BE2C (cell line): ENCODE measurements around the gene CNPY3.

Source experiments
- DNase-seq: peaks from one replicate; pipeline ENCODE4 v3.0.0-alpha.2; 2020
- H3K27me3 ChIP-seq: fragments of 250-450 bp; sonication (Bioruptor Pico); 2 replicates; pipeline ENCODE4 v1.5.1; 2020; ENCODE audit warnings: mild to moderate bottlenecking
- H3K36me3 ChIP-seq: fragments of 250-450 bp; sonication (Bioruptor Pico); 2 replicates; pipeline ENCODE4 v1.5.1; 2020; ENCODE audit warnings: mild to moderate bottlenecking
- H3K4me1 ChIP-seq: fragments of 250-450 bp; sonication (Bioruptor Pico); 2 replicates; pipeline ENCODE4 v1.5.1; 2020
- H3K4me3 ChIP-seq: 2 replicates; pipeline ENCODE4 v1.5.1; 2011; ENCODE audit warnings: low read depth, low read length
- H3K9me3 ChIP-seq: fragments of 250-450 bp; sonication (Bioruptor Pico); 2 replicates; pipeline ENCODE4 v1.5.1; 2020
- TF ChIP-seq, protein P1 (sequence below): IDR thresholded peaks from 2 replicates; pipeline ENCODE4 v1.5.1; 2012; ENCODE audit warnings: mild to moderate bottlenecking, low read depth, low read length

Gene CNPY3

DNA sequence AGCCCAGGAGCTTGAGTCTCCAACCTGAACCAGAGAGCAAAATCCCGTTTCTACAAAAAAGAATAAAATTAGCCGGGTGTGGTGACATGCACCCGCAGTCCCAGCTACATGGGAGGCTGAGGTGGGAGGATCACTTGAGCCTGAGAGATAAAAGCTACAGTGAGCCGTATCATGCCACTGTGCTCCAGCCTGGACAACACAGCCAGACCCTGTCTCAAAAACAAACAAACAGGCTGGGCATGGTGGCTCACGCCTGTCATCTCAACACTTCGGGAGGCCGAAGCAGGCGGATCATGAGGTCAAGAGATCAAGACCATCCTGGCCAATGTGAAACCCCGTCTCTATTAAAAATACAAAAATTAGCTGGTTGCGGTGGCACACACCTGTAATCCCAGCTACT, 24.8 kb upstream of the CNPY3 start:
- no peak overlapping the region for H3K4me3 ChIP-seq
- peaks cover 11% of the 10 kb centered on the region for H3K4me1 ChIP-seq
- DNase-seq, result no peak
- TF ChIP-seq, protein P1, sequence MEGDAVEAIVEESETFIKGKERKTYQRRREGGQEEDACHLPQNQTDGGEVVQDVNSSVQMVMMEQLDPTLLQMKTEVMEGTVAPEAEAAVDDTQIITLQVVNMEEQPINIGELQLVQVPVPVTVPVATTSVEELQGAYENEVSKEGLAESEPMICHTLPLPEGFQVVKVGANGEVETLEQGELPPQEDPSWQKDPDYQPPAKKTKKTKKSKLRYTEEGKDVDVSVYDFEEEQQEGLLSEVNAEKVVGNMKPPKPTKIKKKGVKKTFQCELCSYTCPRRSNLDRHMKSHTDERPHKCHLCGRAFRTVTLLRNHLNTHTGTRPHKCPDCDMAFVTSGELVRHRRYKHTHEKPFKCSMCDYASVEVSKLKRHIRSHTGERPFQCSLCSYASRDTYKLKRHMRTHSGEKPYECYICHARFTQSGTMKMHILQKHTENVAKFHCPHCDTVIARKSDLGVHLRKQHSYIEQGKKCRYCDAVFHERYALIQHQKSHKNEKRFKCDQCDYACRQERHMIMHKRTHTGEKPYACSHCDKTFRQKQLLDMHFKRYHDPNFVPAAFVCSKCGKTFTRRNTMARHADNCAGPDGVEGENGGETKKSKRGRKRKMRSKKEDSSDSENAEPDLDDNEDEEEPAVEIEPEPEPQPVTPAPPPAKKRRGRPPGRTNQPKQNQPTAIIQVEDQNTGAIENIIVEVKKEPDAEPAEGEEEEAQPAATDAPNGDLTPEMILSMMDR, result no peak
- no peaks in the 10 kb centered on the region for H3K36me3 ChIP-seq
- H3K9me3 ChIP-seq, result no peaks in the 10 kb centered on the region
- no peaks in the 10 kb centered on the region for H3K27me3 ChIP-seq

DNA sequence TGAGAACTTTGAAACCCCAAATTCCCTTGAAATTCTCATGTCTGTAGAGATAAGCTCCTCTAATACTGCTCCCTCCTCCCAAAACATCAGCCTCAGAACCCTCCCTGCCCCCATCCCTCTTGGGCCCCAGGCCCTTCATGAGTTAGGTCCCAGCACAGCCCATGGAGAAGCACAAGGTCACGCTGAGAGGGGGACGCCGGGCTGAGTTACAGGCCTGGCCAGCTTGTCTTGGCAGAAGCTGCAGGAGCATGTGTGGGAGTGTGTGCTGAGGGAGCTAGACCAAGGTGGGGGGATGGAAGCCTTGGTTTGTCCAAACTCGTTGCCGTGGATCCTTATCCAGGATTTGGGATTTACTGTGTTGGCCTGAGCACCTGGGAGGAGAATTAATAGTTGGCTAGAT, 21.9 kb upstream of the CNPY3 start:
- Histone ChIP-seq H3K36me3 (no peaks in the 10 kb centered on the region), H3K4me3 (no peak overlapping the region), H3K9me3 (no peaks in the 10 kb centered on the region), H3K4me1 (peaks cover 4% of the 10 kb centered on the region; the same call in 1 of the 2 replicates), H3K27me3 (no peaks in the 10 kb centered on the region)
- no peak for DNase-seq
- TF ChIP-seq, protein P1, result no peak

DNA sequence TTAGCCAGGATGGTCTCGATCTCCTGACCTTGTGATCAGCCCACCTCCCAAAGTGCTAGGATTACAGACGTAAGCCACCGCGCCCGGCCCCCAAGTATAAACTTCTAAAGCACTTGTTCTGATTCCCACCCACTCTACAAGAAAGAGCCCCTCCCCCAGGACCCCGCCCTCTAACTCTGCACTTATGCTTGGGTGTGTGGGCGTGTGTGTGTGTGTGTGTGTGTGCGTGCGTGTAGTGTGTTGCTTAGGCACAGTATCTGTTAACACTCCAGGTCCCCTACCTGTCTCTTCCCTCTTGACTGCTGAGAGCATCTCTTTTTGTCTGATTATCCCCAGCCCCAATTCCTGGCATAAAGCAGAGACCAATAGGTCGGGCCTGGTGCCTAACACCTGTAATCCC, 19.4 kb upstream of the CNPY3 start:
- Histone ChIP-seq H3K9me3 (no peaks in the 10 kb centered on the region), H3K4me1 (no peaks in the 10 kb centered on the region), H3K27me3 (no peaks in the 10 kb centered on the region), H3K36me3 (no peaks in the 10 kb centered on the region), H3K4me3 (no peak overlapping the region)
- no peak for DNase-seq
- TF ChIP-seq, protein P1, result no peak

DNA sequence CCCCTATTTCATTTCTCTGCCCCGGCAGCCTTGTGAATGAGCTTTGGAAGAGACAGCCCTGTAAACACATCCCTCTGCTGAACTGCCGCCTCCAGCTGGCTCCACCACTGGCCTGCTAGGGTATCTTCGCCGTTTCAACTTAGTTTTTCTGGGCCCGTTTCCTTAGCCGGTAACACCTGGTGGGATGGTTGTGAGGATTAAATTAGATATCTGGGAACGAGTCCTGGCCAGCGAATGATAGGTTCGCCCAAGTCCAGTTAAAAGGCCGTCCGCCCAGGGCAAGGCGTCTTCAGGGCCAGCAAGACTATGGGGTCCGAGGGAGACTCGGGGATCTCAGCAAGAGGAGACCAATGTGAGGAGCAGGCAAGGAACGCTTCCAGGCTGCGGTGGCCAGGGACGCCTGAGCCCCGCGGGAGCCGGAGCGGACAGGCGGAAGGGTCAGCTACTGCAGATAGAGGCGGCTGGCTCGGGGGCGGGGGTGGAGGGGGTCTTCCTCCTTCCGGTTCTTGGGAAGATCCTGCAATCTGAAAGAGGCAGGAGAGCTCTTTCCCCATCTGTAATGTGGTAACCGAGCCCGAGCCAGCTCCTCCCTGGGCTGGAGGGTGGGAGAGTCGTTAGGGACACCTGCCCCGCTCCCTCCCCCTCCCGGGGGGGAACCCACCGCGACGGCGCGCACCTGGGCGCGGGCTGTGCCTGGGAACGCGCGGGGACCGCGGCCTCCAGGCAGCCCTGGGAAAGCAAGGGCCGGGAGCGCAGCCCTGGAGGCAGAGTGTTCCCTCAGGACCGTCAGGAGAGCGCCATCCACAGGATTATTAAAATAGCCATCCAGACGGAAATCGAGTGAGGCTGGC, 17.9 kb upstream of the CNPY3 start:
- Histone ChIP-seq H3K36me3 (no peaks in the 10 kb centered on the region), H3K27me3 (no peaks in the 10 kb centered on the region), H3K4me3 (no peak overlapping the region), H3K4me1 (no peaks in the 10 kb centered on the region), H3K9me3 (no peaks in the 10 kb centered on the region)
- no peak for DNase-seq
- TF ChIP-seq, protein P1, result no peak

DNA sequence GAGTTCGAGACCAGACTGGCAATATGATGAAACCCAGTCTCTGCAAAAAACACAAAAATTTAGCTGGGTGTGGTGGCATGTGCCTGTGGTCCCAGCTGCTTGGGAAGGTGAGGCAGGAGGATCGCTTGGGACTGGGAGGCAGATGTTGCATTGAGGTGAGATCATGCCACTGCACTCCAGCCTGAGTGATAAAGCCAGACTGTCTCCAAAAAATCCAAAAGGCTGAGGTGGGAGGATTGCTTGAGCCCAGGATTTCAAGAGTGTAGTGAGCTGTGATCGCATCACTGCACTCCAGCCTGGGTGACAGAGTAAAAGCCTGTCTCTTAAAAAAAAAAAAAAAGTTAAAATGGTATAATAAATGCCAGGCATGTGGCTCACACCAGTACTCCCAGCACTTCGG, 14.7 kb upstream of the CNPY3 start:
- TF ChIP-seq, protein P1, result no peak
- DNase-seq, result no peak

DNA sequence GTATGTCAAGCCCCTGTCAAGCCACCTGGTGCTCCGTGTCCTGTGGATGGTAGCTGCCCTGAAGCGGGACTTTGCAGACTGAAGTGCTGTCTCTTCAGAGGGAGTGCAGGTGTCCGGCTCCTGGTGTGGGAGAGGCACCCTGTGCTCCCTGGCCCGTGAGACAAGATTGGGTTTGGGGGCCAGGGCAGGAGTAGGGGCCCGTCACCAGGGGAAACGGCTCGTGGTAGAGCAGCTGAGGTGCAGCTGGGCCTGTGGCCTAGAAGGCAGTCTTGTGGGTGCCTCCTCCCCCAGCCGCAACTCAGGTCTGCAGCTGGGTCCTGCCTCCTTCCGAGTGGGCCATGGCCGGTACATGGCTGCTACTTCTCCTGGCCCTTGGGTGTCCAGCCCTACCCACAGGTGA, 13.5 kb upstream of the CNPY3 start, which contains the start of gene PTCRA:
Gene PTCRA (plus strand): TSS at position 322 of the 400 bp plus-strand sequence. CDS start 17 bp downstream, at position 339.
- TF ChIP-seq, protein P1, result no peak
- no peak for DNase-seq
- Histone ChIP-seq H3K9me3 (no peaks in the 10 kb centered on the region), H3K36me3 (no peaks in the 10 kb centered on the region), H3K4me3 (no peak within 1 kb of the TSS), H3K27me3 (no peaks in the 10 kb centered on the region), H3K4me1 (no peaks in the 10 kb centered on the region)

More for the DNA sequence above, 14.7 kb upstream of the CNPY3 start:
- H3K27me3 ChIP-seq, result no peaks in the 10 kb centered on the region
- H3K9me3 ChIP-seq, result no peaks in the 10 kb centered on the region
- H3K4me1 ChIP-seq, result no peaks in the 10 kb centered on the region
- H3K36me3 ChIP-seq, result no peaks in the 10 kb centered on the region
- H3K4me3 ChIP-seq, result no peak overlapping the region
